Smooth muscle cell (in vitro differentiated cells): Measurements from ENCODE around the gene CAGE1. TPM values are rescaled to one million over a fixed set of nuclear protein-coding genes. Genes with fewer than 3 reads are reported as not detected.

ENCODE experiments used
- DNase-seq: peaks from one replicate; lab custom pipeline; 2025; ENCODE audit not compliant: unreplicated experiment; lab: John Stamatoyannopoulos, UW
- H2AFZ ChIP-seq: fragments of 200-600 bp; sonication (generic); 2 replicates; pipeline ENCODE4 v1.6.0; 2016; ENCODE audit warnings: antibody characterized with exemption, low read depth, mild to moderate bottlenecking
- H3F3A ChIP-seq: fragments of 200-600 bp; sonication (generic); 2 replicates; pipeline ENCODE4 v1.6.0; 2017; ENCODE audit warnings: antibody characterized with exemption, low read depth
- H3K27ac ChIP-seq: fragments of 200-600 bp; sonication (generic); 2 replicates; pipeline ENCODE4 v1.5.1; 2016; ENCODE audit warnings: low read depth, mild to moderate bottlenecking
- H3K27me3 ChIP-seq: fragments of 200-600 bp; sonication (generic); 2 replicates; pipeline ENCODE4 v1.6.1; 2016; ENCODE audit warnings: low read depth, mild to moderate bottlenecking
- H3K36me3 ChIP-seq: fragments of 200-600 bp; sonication (generic); 2 replicates; pipeline ENCODE4 v1.5.1; 2016; ENCODE audit warnings: low read depth
- H3K4me1 ChIP-seq: fragments of 200-600 bp; sonication (generic); 2 replicates; pipeline ENCODE4 v1.5.1; 2016; ENCODE audit warnings: low read depth
- H3K4me2 ChIP-seq: fragments of 200-600 bp; sonication (generic); 2 replicates; pipeline ENCODE4 v1.6.0; 2016; ENCODE audit warnings: mild to moderate bottlenecking
- H3K4me3 ChIP-seq: fragments of 200-600 bp; sonication (generic); 2 replicates; pipeline ENCODE4 v1.5.1; 2016; ENCODE audit warnings: mild to moderate bottlenecking
- H3K79me2 ChIP-seq: fragments of 200-600 bp; sonication (generic); 2 replicates; pipeline ENCODE4 v1.6.0; 2016; ENCODE audit warnings: low read depth, mild to moderate bottlenecking
- H3K9ac ChIP-seq: fragments of 200-600 bp; sonication (generic); 2 replicates; pipeline ENCODE4 v1.6.0; 2016; ENCODE audit warnings: low read depth
- H3K9me3 ChIP-seq: fragments of 200-600 bp; sonication (generic); replicated peaks from 2 replicates; pipeline ENCODE4 v1.5.1; 2016; ENCODE audit warnings: low read depth
- H4K20me1 ChIP-seq: fragments of 200-600 bp; sonication (generic); 2 replicates; pipeline ENCODE4 v1.6.0; 2016; ENCODE audit warnings: low read depth
- WGBS: methylation state at CpG from one replicate; pipeline ENCODE4 v1.1.7; 2016; ENCODE audit warnings: low lambda C conversion rate; 5-methylcytosine and 5-hydroxymethylcytosine counted together
- polyA plus RNA-seq: library from polyadenylated mRNA; unstranded; fragments of >200 nt; fragmentation: Nextera tagmentation; extraction: Ambion mirVana; gene quantifications from 2 replicates; pipeline ENCODE4 v1.2.1, GENCODE V29; 2016
- total RNA-seq: library from RNA; depleted of rRNA; stranded (reverse); fragments of >200 nt; gene quantifications from 2 replicates; pipeline ENCODE4 v1.2.3, GENCODE V29; 2014
- TF ChIP-seq, protein P1 (sequence below): fragments of 200-600 bp; sonication (generic); IDR thresholded peaks from 2 replicates; pipeline ENCODE4 v1.5.1; 2017; ENCODE audit warnings: borderline replicate concordance, mild to moderate bottlenecking, antibody characterized with exemption; ENCODE audit not compliant: insufficient read depth, poor library complexity, severe bottlenecking

The CAGE1 gene
- total and polyA plus RNA-seq, 2 experiments from 2014 or later = not detected

- H3K9ac ChIP-seq = no peak overlapping the region
- H3K4me3 ChIP-seq = no peak overlapping the region
- DNase-seq = no peak
- H4K20me1 ChIP-seq = no peaks in the 10 kb centered on the region
- peaks cover 17% of the 10 kb centered on the region for H3K36me3 ChIP-seq
- no peak overlapping the region for H2AFZ ChIP-seq
- TF ChIP-seq, protein P1, sequence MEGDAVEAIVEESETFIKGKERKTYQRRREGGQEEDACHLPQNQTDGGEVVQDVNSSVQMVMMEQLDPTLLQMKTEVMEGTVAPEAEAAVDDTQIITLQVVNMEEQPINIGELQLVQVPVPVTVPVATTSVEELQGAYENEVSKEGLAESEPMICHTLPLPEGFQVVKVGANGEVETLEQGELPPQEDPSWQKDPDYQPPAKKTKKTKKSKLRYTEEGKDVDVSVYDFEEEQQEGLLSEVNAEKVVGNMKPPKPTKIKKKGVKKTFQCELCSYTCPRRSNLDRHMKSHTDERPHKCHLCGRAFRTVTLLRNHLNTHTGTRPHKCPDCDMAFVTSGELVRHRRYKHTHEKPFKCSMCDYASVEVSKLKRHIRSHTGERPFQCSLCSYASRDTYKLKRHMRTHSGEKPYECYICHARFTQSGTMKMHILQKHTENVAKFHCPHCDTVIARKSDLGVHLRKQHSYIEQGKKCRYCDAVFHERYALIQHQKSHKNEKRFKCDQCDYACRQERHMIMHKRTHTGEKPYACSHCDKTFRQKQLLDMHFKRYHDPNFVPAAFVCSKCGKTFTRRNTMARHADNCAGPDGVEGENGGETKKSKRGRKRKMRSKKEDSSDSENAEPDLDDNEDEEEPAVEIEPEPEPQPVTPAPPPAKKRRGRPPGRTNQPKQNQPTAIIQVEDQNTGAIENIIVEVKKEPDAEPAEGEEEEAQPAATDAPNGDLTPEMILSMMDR = no peak
- H3K9me3 ChIP-seq = no peaks in the 10 kb centered on the region
- H3K27ac ChIP-seq = no peak overlapping the region
- no peaks in the 10 kb centered on the region for H3K27me3 ChIP-seq
- H3F3A ChIP-seq = no peaks in the 10 kb centered on the region
- WGBS = 85% methylated on average over 9 of the region's 9 CpGs
- H3K4me2 ChIP-seq = no peak overlapping the region
- H3K4me1 ChIP-seq = no peaks in the 10 kb centered on the region
- H3K79me2 ChIP-seq = no peaks in the 10 kb centered on the region
Observed at GRCh38 chr6:7406743-7407142, 17.2 kb upstream of the CAGE1 start.

DNA sequence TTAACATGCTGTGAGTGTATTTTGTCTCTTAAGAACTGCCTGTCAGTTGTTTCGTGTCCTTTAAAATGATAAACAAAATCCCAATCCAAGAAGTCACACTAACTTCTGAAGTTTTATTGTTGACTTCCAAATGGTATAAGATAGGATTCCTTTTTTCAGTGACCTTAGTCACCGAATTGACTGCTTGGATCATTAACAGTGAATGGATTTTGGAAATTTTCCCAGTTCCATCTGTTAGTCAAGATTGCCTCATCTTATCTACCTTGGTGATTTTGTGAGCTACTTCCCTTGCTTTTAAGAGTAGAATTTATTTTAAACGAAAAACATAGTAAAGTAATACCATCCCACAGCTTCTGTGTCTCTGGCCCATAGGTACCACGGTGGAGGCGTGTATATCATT lies 15.0 kb upstream of the CAGE1 start:
- Histone ChIP-seq H3F3A (no peaks in the 10 kb centered on the region), H3K79me2 (no peaks in the 10 kb centered on the region), H3K27ac (no peak overlapping the region), H3K9me3 (no peaks in the 10 kb centered on the region), H3K4me2 (no peak overlapping the region), H3K4me1 (no peaks in the 10 kb centered on the region), H4K20me1 (no peaks in the 10 kb centered on the region), H3K36me3 (peaks cover 20% of the 10 kb centered on the region), H3K4me3 (no peak overlapping the region), H2AFZ (no peak overlapping the region), H3K9ac (no peak overlapping the region), H3K27me3 (no peaks in the 10 kb centered on the region)
- no peak for DNase-seq
- 95% methylated on average over 5 of the region's 5 CpGs for WGBS
- TF ChIP-seq, protein P1 = no peak

DNA sequence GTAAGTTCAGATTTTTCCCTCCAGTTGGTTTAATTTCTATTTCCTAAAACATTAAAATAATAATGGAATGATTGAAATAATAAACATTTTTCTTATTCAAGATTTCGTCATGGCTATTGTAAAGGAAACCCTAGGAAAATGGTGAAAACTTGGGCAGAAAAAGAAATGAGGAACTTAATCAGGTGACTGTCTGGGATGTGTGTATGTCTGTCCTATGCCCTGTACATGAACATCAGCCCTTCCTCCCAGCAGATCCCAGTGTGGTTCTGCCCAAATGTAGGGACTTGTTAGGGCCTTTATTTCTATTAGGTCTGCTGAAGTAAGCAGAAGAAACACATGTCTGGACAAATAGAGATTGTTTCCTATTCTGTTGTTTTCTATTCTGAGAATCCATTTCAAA lies 13.2 kb upstream of the CAGE1 start:
- TF ChIP-seq, protein P1 = no peak
- no peak overlapping the region for H2AFZ ChIP-seq
- no peaks in the 10 kb centered on the region for H3K27me3 ChIP-seq
- H4K20me1 ChIP-seq = no peaks in the 10 kb centered on the region
- H3K27ac ChIP-seq = no peak overlapping the region
- H3K4me3 ChIP-seq = no peak overlapping the region
- no peaks in the 10 kb centered on the region for H3F3A ChIP-seq
- no peaks in the 10 kb centered on the region for H3K79me2 ChIP-seq
- H3K4me2 ChIP-seq = no peak overlapping the region
- H3K36me3 ChIP-seq = peaks cover 26% of the 10 kb centered on the region
- no peak overlapping the region for H3K9ac ChIP-seq
- DNase-seq = no peak
- no peaks in the 10 kb centered on the region for H3K4me1 ChIP-seq
- 89% methylated on average over 1 of the region's 1 CpG for WGBS
- H3K9me3 ChIP-seq = no peaks in the 10 kb centered on the region

DNA sequence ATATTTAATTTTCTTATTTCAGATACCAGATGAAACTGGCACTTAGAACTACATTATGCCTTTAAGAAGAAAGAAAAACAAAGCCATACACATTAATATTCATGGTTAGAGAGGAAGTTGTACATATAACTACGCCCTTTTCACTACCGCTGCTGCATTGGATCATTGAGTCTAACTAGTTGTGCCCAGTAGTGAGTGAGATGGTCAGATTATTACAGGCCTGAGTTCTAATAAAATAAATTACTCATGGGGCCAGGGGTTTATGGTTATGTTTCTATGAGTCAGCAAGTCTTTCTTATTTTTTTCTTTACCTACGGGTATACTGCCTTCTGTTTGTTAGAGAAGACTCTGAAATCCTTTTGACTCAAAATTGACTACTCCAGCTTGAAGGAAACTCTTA lies 11.5 kb upstream of the CAGE1 start:
- Histone ChIP-seq H3K9ac (no peak overlapping the region), H3K4me3 (no peak overlapping the region), H3K27ac (no peak overlapping the region), H3K4me2 (no peak overlapping the region), H3K9me3 (no peaks in the 10 kb centered on the region), H3K79me2 (no peaks in the 10 kb centered on the region), H3K27me3 (no peaks in the 10 kb centered on the region), H3F3A (no peaks in the 10 kb centered on the region), H3K4me1 (no peaks in the 10 kb centered on the region), H3K36me3 (peaks cover 28% of the 10 kb centered on the region), H4K20me1 (no peaks in the 10 kb centered on the region), H2AFZ (no peak overlapping the region)
- 85% methylated on average over 3 of the region's 3 CpGs for WGBS
- DNase-seq = no peak
- TF ChIP-seq, protein P1 = no peak
